ENCODE measurements around the gene FBXO4.

DNA sequence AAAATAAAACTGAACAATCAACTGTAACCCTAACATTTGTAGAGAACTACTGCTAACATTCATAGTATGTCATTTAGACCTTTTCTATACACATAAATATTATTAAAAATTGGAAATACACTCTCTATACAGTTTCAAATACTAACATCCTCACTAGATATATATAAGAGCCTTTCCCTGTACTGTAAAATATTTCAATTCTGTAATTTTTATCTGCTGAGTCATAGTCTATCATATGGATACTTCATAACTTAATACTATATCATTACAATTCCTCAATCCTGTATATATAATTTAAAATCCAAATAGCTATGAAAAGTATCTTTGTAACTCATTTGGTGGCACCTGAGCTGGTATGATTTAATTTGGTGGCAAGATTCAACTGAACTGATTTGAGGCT, 55.8 kb downstream of the FBXO4 start:
- TF ChIP-seq ZFP30 (CRISPR knock-in tag; IDR thresholded peaks at IDR 0.05): no peak
- TF ChIP-seq BACH2 (CRISPR knock-in tag; IDR thresholded peaks at IDR 0.05; ENCODE audit: borderline replicate concordance): no peak
- TF ChIP-seq, protein P1, sequence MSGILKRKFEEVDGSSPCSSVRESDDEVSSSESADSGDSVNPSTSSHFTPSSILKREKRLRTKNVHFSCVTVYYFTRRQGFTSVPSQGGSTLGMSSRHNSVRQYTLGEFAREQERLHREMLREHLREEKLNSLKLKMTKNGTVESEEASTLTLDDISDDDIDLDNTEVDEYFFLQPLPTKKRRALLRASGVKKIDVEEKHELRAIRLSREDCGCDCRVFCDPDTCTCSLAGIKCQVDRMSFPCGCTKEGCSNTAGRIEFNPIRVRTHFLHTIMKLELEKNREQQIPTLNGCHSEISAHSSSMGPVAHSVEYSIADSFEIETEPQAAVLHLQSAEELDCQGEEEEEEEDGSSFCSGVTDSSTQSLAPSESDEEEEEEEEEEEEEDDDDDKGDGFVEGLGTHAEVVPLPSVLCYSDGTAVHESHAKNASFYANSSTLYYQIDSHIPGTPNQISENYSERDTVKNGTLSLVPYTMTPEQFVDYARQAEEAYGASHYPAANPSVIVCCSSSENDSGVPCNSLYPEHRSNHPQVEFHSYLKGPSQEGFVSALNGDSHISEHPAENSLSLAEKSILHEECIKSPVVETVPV (CRISPR knock-in tag; IDR thresholded peaks at IDR 0.05): no peak
- TF ChIP-seq ZFP3 (CRISPR knock-in tag; IDR thresholded peaks at IDR 0.05): no peak
